ENCODE data around the gene CFAP54.

The CFAP54 gene

GRCh38 chr12:96866801-96867590 is 377.6 kb downstream of the CFAP54 start:
- TF ChIP-seq TAF1 (IDR thresholded peaks at IDR 0.05; ENCODE audit: borderline replicate concordance, insufficient read depth, low read length) (no peak), POLR2AphosphoS5 (IDR thresholded peaks at IDR 0.05; ENCODE audit: low read depth, low read length) (no peak), SIN3A (IDR thresholded peaks at IDR 0.05; ENCODE audit: borderline replicate concordance, insufficient read depth, low read length) (no peak), REST (IDR thresholded peaks at IDR 0.05; ENCODE audit: insufficient read depth in 1 of 2, low read depth in 2 of 2, low read length in 2 of 2) (no peak), FOXP2 (optimal IDR thresholded peaks at IDR 0.05; ENCODE audit: borderline replicate concordance, extremely low read depth, extremely low read length, insufficient read depth) (no peak)

- TF ChIP-seq POLR2AphosphoS5 (IDR thresholded peaks at IDR 0.05; ENCODE audit: low read depth, low read length) (no peak), TAF1 (IDR thresholded peaks at IDR 0.05; ENCODE audit: borderline replicate concordance, insufficient read depth, low read length) (no peak)
These were observed 381.6 kb downstream of the CFAP54 start for GRCh38 chr12:96870946-96871345.

GRCh38 chr12:96872961-96873360 is 383.6 kb downstream of the CFAP54 start:
- TF ChIP-seq FOXP2 (optimal IDR thresholded peaks at IDR 0.05; ENCODE audit: borderline replicate concordance, extremely low read depth, extremely low read length, insufficient read depth) (no peak), POLR2AphosphoS5 (IDR thresholded peaks at IDR 0.05; ENCODE audit: low read depth, low read length) (no peak), SIN3A (IDR thresholded peaks at IDR 0.05; ENCODE audit: borderline replicate concordance, insufficient read depth, low read length) (no peak), REST (IDR thresholded peaks at IDR 0.05; ENCODE audit: insufficient read depth in 1 of 2, low read depth in 2 of 2, low read length in 2 of 2) (no peak), TAF1 (IDR thresholded peaks at IDR 0.05; ENCODE audit: borderline replicate concordance, insufficient read depth, low read length) (no peak)

GRCh38 chr12:96874211-96874610 is 384.8 kb downstream of the CFAP54 start:
- TF ChIP-seq SIN3A (IDR thresholded peaks at IDR 0.05; ENCODE audit: borderline replicate concordance, insufficient read depth, low read length) (no peak), TAF1 (IDR thresholded peaks at IDR 0.05; ENCODE audit: borderline replicate concordance, insufficient read depth, low read length) (no peak)

GRCh38 chr12:96876966-96877365 is 387.6 kb downstream of the CFAP54 start:
- TF ChIP-seq POLR2AphosphoS5 (IDR thresholded peaks at IDR 0.05; ENCODE audit: low read depth, low read length), result no peak
- TF ChIP-seq SIN3A (IDR thresholded peaks at IDR 0.05; ENCODE audit: borderline replicate concordance, insufficient read depth, low read length), result no peak
- no peak for TF ChIP-seq TAF1 (IDR thresholded peaks at IDR 0.05; ENCODE audit: borderline replicate concordance, insufficient read depth, low read length)
- no peak for TF ChIP-seq REST (IDR thresholded peaks at IDR 0.05; ENCODE audit: insufficient read depth in 1 of 2, low read depth in 2 of 2, low read length in 2 of 2)
- no peak for TF ChIP-seq FOXP2 (optimal IDR thresholded peaks at IDR 0.05; ENCODE audit: borderline replicate concordance, extremely low read depth, extremely low read length, insufficient read depth)

GRCh38 chr12:96878704-96879103 is 389.3 kb downstream of the CFAP54 start:
- TF ChIP-seq FOXP2 (optimal IDR thresholded peaks at IDR 0.05; ENCODE audit: borderline replicate concordance, extremely low read depth, extremely low read length, insufficient read depth), result no peak
- TF ChIP-seq REST (IDR thresholded peaks at IDR 0.05; ENCODE audit: insufficient read depth in 1 of 2, low read depth in 2 of 2, low read length in 2 of 2), result no peak
- TF ChIP-seq SIN3A (IDR thresholded peaks at IDR 0.05; ENCODE audit: borderline replicate concordance, insufficient read depth, low read length), result no peak
- no peak for TF ChIP-seq POLR2AphosphoS5 (IDR thresholded peaks at IDR 0.05; ENCODE audit: low read depth, low read length)
- no peak for TF ChIP-seq TAF1 (IDR thresholded peaks at IDR 0.05; ENCODE audit: borderline replicate concordance, insufficient read depth, low read length)
